8988T (cell line): ENCODE results near the gene GC.
"Not testable (repeated sequence)": the region's sequence is repeated elsewhere in the genome, so short reads cannot be mapped to it uniquely, and the experiment has no call there.

Source experiments
- DNase-seq: peaks from one replicate; pipeline ENCODE4 v3.0.0; 2011

Gene GC

GRCh38 chr4:71783972-71784371 is at the start of gene GC:
GC (minus strand) TSS chr4:71784079; CDS start chr4:71784018, 61 bp downstream.
- no peak for DNase-seq

- no peak for DNase-seq
These were observed 49.5 kb upstream of the GC start for GRCh38 chr4:71833232-71833900.

GRCh38 chr4:71832049-71832448 is 48.2 kb upstream of the GC start:
- no peak for DNase-seq

GRCh38 chr4:71830497-71831190 is 46.8 kb upstream of the GC start:
- no peak for DNase-seq

GRCh38 chr4:71828470-71828869 is 44.6 kb upstream of the GC start:
- no peak for DNase-seq

- no peak for DNase-seq
These were observed 43.9 kb upstream of the GC start for GRCh38 chr4:71827826-71828225.

GRCh38 chr4:71816676-71817303 is 32.9 kb upstream of the GC start:
- DNase-seq: no peak

- DNase-seq: no peak
These were observed 30.6 kb upstream of the GC start for GRCh38 chr4:71814433-71814832.

GRCh38 chr4:71809805-71810204 is 25.9 kb upstream of the GC start:
- DNase-seq: not testable (repeated sequence)

- no peak for DNase-seq
These were observed 23.6 kb upstream of the GC start for GRCh38 chr4:71807469-71807868.

GRCh38 chr4:71805230-71805629 is 21.4 kb upstream of the GC start:
- not testable (repeated sequence) for DNase-seq

- DNase-seq: not testable (repeated sequence)
These were observed 20.3 kb upstream of the GC start for GRCh38 chr4:71804017-71804697.

- no peak for DNase-seq
These were observed 2.1 kb upstream of the GC start for GRCh38 chr4:71785959-71786358.

- DNase-seq: no peak
These were observed 804 bp upstream of the GC start for GRCh38 chr4:71784569-71785197.

- DNase-seq: no peak
These were observed 6.0 kb downstream of the GC start for GRCh38 chr4:71777891-71778290.

GRCh38 chr4:71775449-71775848 is 8.4 kb downstream of the GC start:
- DNase-seq: no peak

- DNase-seq: no peak
These were observed 9.7 kb downstream of the GC start for GRCh38 chr4:71774136-71774535.

- no peak for DNase-seq
These were observed 10.9 kb downstream of the GC start for GRCh38 chr4:71773004-71773403.

- DNase-seq: no peak
These were observed 11.3 kb downstream of the GC start for GRCh38 chr4:71772592-71772991.

GRCh38 chr4:71771613-71772012 is 12.3 kb downstream of the GC start:
- no peak for DNase-seq

- DNase-seq: no peak
These were observed 14.4 kb downstream of the GC start for GRCh38 chr4:71769434-71769833.

- DNase-seq: no peak
These were observed 15.8 kb downstream of the GC start for GRCh38 chr4:71768123-71768522.

GRCh38 chr4:71765821-71766383 is 18.0 kb downstream of the GC start:
- DNase-seq: no peak
